ENCODE measurements around the gene UMODL1. TPM values are rescaled to one million over a fixed set of nuclear protein-coding genes. Genes with fewer than 3 reads are reported as not detected.

Gene UMODL1
- total and polyA plus RNA-seq, 2 donors (not counting 3 experiments of a cell fraction or from before 2014, with no cell fraction given), result not detected

- H3K27ac ChIP-seq (ENCODE audit: insufficient read depth, low read depth, low read length), result no peak overlapping the region
- H3K27me3 ChIP-seq (ENCODE audit: control insufficient read depth in 2 of 2, insufficient read depth in 2 of 2, low read length in 2 of 2), result peaks cover 0 to 7% of the 10 kb centered on the region in 2 experiments
- dilution Hi-C loops (cut with MboI; ENCODE audit: extremely low pct_ligation_motif_present, low sequenced_read_pairs) (no loop called here), intact Hi-C loops (cut with micrococcal nuclease) (no loop called here)
- no peak overlapping the region for H3K9ac ChIP-seq (replicated peaks; ENCODE audit: extremely low read depth, insufficient read depth, low read length)
- H3K9me3 ChIP-seq (replicated peaks; ENCODE audit: control insufficient read depth, insufficient read depth, low read length), result no peaks in the 10 kb centered on the region
- FAIRE-seq, result no peak
- ChIA-PET CTCF (no interaction called here), POLR2A (no interaction called here)
- H3K4me1 ChIP-seq (ENCODE audit: control insufficient read depth, extremely low read depth, insufficient read depth, low read length), result no peaks in the 10 kb centered on the region
- H2AFZ ChIP-seq (ENCODE audit: low read depth, low read length), result no peak overlapping the region
- H3K4me3 ChIP-seq (replicated peaks in 1 of 3; ENCODE audit: insufficient read depth in 1 of 3, low read depth in 1 of 3, low read length in 3 of 3), result no peak overlapping the region
- no peaks in the 10 kb centered on the region for H3K36me3 ChIP-seq (ENCODE audit: control insufficient read depth in 2 of 2, extremely low read depth in 1 of 2, insufficient read depth in 2 of 2, low read length in 2 of 2)
- no peaks in the 10 kb centered on the region for H4K20me1 ChIP-seq (replicated peaks; ENCODE audit: control insufficient read depth, extremely low read depth, insufficient read depth, low read length)
- no peaks in the 10 kb centered on the region for H3K79me2 ChIP-seq (ENCODE audit: control insufficient read depth, insufficient read depth, low read length)
- BruUV-seq (replicated peaks), result no TSS peak
- TF ChIP-seq JUN (IDR thresholded peaks at IDR 0.05; ENCODE audit: borderline replicate concordance, insufficient read depth, insufficient read length, low read depth) (no peak), FOS (IDR thresholded peaks at IDR 0.05; ENCODE audit: borderline replicate concordance, insufficient read depth, low read length) (no peak), POLR2A (IDR thresholded peaks at IDR 0.05; ENCODE audit: low read depth, low read length) (no peak), MYC (IDR thresholded peaks at IDR 0.05; ENCODE audit: low read depth, low read length) (no peak), GATA2 (IDR thresholded peaks at IDR 0.05; ENCODE audit: insufficient read depth, insufficient read length, low read depth, low read length) (no peak), POLR2AphosphoS5 (IDR thresholded peaks at IDR 0.05; ENCODE audit: insufficient read depth, low read depth, low read length) (no peak), EZH2 (IDR thresholded peaks at IDR 0.05; ENCODE audit: borderline replicate concordance, low read depth, low read length, severe bottlenecking) (no peak)
- TF ChIP-seq, protein P1, sequence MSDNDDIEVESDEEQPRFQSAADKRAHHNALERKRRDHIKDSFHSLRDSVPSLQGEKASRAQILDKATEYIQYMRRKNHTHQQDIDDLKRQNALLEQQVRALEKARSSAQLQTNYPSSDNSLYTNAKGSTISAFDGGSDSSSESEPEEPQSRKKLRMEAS (IDR thresholded peaks at IDR 0.05; ENCODE audit: insufficient read depth, insufficient read length), result no peak
- TF ChIP-seq, protein P2, sequence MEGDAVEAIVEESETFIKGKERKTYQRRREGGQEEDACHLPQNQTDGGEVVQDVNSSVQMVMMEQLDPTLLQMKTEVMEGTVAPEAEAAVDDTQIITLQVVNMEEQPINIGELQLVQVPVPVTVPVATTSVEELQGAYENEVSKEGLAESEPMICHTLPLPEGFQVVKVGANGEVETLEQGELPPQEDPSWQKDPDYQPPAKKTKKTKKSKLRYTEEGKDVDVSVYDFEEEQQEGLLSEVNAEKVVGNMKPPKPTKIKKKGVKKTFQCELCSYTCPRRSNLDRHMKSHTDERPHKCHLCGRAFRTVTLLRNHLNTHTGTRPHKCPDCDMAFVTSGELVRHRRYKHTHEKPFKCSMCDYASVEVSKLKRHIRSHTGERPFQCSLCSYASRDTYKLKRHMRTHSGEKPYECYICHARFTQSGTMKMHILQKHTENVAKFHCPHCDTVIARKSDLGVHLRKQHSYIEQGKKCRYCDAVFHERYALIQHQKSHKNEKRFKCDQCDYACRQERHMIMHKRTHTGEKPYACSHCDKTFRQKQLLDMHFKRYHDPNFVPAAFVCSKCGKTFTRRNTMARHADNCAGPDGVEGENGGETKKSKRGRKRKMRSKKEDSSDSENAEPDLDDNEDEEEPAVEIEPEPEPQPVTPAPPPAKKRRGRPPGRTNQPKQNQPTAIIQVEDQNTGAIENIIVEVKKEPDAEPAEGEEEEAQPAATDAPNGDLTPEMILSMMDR (IDR thresholded peaks at IDR 0.05; ENCODE audit: extremely low read depth in 1 of 2, insufficient read depth in 1 of 2, low read depth in 1 of 2, low read length in 2 of 2), result no peak
- H3K9me1 ChIP-seq (replicated peaks; ENCODE audit: control insufficient read depth, extremely low read depth, insufficient read depth, low read length), result no peaks in the 10 kb centered on the region
- no peak for DNase-seq (ENCODE audit: low read depth, low spot score)
- H3K4me2 ChIP-seq (ENCODE audit: insufficient read depth, low read length), result no peak overlapping the region
These were observed 39.3 kb upstream of the UMODL1 start for GRCh38 chr21:42031816-42032215.

Measured in endothelial cell of umbilical vein (primary cell).